Adrenal gland (tissue), 12 donors: Measurements from ENCODE around the gene ADAMTS8. TPM values are rescaled to one million over a fixed set of nuclear protein-coding genes. Genes with fewer than 3 reads are reported as not detected.

ENCODE experiments used
- DNase-seq, 7 donors: peaks; one replicate each; pipeline ENCODE4 v3.0.0-alpha.2; 2019 to 2020
- H3K27ac ChIP-seq, 5 donors: fragments of 200-600 bp; sonication (generic) in 4 of 5; 1 replicate in 3 of 5; 2 replicates in 2 of 5; pipeline versions ENCODE4 v1.5.1 to v1.8.0; 2016 to 2020; ENCODE audit warnings: mild to moderate bottlenecking in 1 of 5
- H3K27me3 ChIP-seq: fragments of 200-600 bp; 2 replicates; pipeline ENCODE4 v1.8.0; 2021
- H3K36me3 ChIP-seq, 2 donors: fragments of 200-600 bp; replicated peaks in 1 of 2; 1 replicate in 1 of 2; 2 replicates in 1 of 2; pipeline versions ENCODE4 v1.5.1 to v1.8.0; 2018 to 2022
- H3K4me1 ChIP-seq, 2 donors: fragments of 200-600 bp; replicated peaks in 1 of 2; 1 replicate in 1 of 2; 2 replicates in 1 of 2; pipeline versions ENCODE4 v1.5.1 to v1.8.0; 2018 to 2021
- H3K4me3 ChIP-seq, 4 donors: fragments of 200-600 bp; sonication (generic) in 3 of 4; one replicate each; pipeline ENCODE4 v1.5.1; 2016 to 2018
- H3K9me3 ChIP-seq, 3 donors: fragments of 200-600 bp; sonication (generic) in 1 of 3; replicated peaks in 1 of 3; 1 replicate in 2 of 3; 2 replicates in 1 of 3; pipeline versions ENCODE4 v1.5.1 to v1.8.0; 2016 to 2021
- POLR2A ChIP-seq, 2 donors: fragments of 450-650 bp; IDR thresholded peaks; one replicate each; pipeline ENCODE4 v1.6.1; 2017; ENCODE audit warnings: antibody characterized with exemption in 2 of 2, mild to moderate bottlenecking in 2 of 2, moderate library complexity in 1 of 2
- WGBS, 4 donors: extraction: QIAGEN DNeasy Blood & Tissue Kit in 2 of 4; methylation state at CpG; one replicate each; pipeline versions ENCODE4 v1.1.5 to v1.1.7; 2013 to 2017; 5-methylcytosine and 5-hydroxymethylcytosine counted together
- intact Hi-C, 2 donors: fragments of 100-400 bp; cut with DNase I; formaldehyde crosslinking; loops; one replicate each; pipeline versions ENCODE4 v1.14.1 to v1.15.0; 2022 to 2023
- polyA plus RNA-seq, 3 donors: library from polyadenylated mRNA; stranded (reverse); fragments of 200-250 nt in 2 of 3; fragments of 350-450 nt in 1 of 3; fragmentation: Illumina TruSeq in 1 of 3; extraction: RNeasy Lipid Tissue Mini Kit (QIAGEN cat#74804) in 1 of 3; gene quantifications; one replicate each; pipeline ENCODE4 v1.2.3, GENCODE V29; 2013 to 2014
- total RNA-seq, 9 donors: library from RNA; depleted of rRNA in 4 of 9; stranded (reverse); fragments of >200 nt in 4 of 9; fragments of 120-200 nt in 1 of 9; fragmentation: NEBNext Ultra II Directional in 1 of 9; extraction: Animal tissue kit (Norgen Biotek cat#: 25700) in 1 of 9; gene quantifications; one replicate each; pipeline versions ENCODE4 v1.1.0 to v1.2.4, GENCODE V29; 2013 to 2023
- TF ChIP-seq, protein P1 (sequence below), 6 experiments: fragments of 450-650 bp in 4 of 6; fragments of 200-600 bp in 2 of 6; sonication (generic) in 1 of 6; IDR thresholded peaks; 1 replicate in 5 of 6; 2 replicates in 1 of 6; pipeline versions ENCODE4 v1.5.1 to v1.8.0; 2016 to 2021; ENCODE audit warnings: antibody characterized with exemption in 6 of 6, mild to moderate bottlenecking in 2 of 6, moderate library complexity in 1 of 6
- donor health status: healthy with polysubstance abuse.
- donor health status: Bipolar disorder and iron deficiency.
- donor health status: DM: yes; HTN: yes; CAD: no.
- donor health status: DM: no; HTN: no; CAD: no.
- donor health status: DM: no; HTN: no; CAD: no.
- donor health status: DM: yes; HTN: yes; CAD: no.

The ADAMTS8 gene
- total and polyA plus RNA-seq, 12 donors: 0.06 to 1.4 (median 0.14) TPM; not detected in 3

GRCh38 chr11:130386056-130386455 lies 42.4 kb downstream of the ADAMTS8 start:
- no peaks in the 10 kb centered on the region for H3K27me3 ChIP-seq
- H3K9me3 ChIP-seq: no peaks in the 10 kb centered on the region
- TF ChIP-seq, protein P1, sequence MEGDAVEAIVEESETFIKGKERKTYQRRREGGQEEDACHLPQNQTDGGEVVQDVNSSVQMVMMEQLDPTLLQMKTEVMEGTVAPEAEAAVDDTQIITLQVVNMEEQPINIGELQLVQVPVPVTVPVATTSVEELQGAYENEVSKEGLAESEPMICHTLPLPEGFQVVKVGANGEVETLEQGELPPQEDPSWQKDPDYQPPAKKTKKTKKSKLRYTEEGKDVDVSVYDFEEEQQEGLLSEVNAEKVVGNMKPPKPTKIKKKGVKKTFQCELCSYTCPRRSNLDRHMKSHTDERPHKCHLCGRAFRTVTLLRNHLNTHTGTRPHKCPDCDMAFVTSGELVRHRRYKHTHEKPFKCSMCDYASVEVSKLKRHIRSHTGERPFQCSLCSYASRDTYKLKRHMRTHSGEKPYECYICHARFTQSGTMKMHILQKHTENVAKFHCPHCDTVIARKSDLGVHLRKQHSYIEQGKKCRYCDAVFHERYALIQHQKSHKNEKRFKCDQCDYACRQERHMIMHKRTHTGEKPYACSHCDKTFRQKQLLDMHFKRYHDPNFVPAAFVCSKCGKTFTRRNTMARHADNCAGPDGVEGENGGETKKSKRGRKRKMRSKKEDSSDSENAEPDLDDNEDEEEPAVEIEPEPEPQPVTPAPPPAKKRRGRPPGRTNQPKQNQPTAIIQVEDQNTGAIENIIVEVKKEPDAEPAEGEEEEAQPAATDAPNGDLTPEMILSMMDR (IDR thresholded peaks at IDR 0.05): no peak
- TF ChIP-seq POLR2A (IDR thresholded peaks at IDR 0.05): no peak
- no peak overlapping the region for H3K27ac ChIP-seq
- 94 to 96% (median 94%) methylated on average over 3 of the region's 3 CpGs for WGBS, 4 donors
- no peaks in the 10 kb centered on the region for H3K4me1 ChIP-seq
- H3K4me3 ChIP-seq: no peak overlapping the region
- H3K36me3 ChIP-seq: no peaks in the 10 kb centered on the region
- intact Hi-C loops: no loop called here
- DNase-seq: no peak

DNA sequence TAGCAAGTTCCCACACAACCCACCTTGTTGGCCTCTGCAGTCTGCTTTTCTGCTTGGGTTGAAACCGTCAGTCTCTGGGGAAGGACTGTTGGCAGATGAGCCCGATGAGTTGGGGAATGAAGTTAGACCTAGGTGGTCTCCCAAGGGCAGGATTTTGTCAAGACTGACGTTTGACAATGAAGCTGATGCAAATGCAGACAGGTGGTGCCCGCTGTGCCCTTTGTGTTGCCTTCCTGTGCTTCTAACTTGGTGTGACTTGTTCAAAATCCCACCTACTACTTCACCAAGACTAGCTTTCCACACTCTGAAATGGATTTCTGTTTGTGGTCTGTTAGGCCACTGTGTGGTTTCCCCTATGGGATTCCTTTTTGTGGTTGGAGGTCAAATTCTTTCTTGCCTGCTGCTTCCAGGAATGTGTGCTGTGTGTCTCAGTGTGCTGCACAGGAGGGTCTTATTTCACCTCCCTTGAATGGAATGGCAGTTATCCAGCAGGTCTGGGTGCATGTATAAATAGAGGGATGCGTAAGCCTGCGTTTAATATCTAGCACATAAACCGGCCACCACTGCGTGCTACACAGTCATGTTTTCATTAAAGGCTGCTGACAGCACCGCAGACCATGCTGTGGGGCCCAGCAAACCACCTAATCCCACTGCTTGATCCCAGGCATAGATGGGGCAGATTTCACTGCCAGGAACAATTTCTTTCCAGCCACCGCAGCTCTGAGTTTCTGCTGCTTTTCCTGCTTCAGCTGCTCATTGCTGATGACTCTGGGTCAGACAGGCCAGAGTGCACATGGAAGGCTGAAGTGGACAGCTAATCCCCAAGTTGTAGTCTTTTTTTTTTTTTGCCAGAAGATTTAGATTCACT lies 44.8 kb downstream of the ADAMTS8 start:
- TF ChIP-seq, protein P1 (IDR thresholded peaks at IDR 0.05): no peak
- no peak for TF ChIP-seq POLR2A (IDR thresholded peaks at IDR 0.05)
- intact Hi-C loops: no loop called here

DNA sequence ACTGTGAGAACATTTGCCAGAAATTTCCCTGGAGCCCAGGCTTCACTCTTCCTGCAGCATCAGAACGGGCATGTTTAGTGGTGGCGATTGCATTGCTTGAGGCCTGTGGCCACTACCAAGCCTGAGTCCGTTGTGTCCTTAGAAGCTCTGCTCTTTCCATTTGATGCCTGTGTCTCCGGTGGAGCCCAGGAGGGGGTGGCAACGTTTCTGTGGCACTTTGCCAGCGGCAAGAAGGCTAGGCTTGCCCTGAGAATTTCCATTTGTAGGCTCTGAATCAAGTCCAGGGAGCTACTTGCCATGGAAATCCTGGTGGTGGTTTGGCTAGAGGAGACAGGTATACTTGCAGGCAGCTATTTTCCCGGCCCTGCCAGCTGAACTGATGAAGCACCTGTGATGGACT lies 47.1 kb downstream of the ADAMTS8 start:
- intact Hi-C loops: no loop called here
- WGBS, 4 donors: 73 to 79% (median 75%) methylated on average over 7 of the region's 7 CpGs

More for the DNA sequence above, 44.8 kb downstream of the ADAMTS8 start:
- Histone ChIP-seq H3K4me1 (no peaks in the 10 kb centered on the region), H3K27me3 (no peaks in the 10 kb centered on the region), H3K9me3 (no peaks in the 10 kb centered on the region), H3K27ac (no peak overlapping the region), H3K36me3 (no peaks in the 10 kb centered on the region), H3K4me3 (no peak overlapping the region)
- WGBS, 4 donors: 67 to 80% (median 75%) methylated on average over 10 of the region's 10 CpGs
- no peak for DNase-seq

GRCh38 chr11:130380778-130381177 lies 47.6 kb downstream of the ADAMTS8 start:
- WGBS, 4 donors: 80 to 93% (median 86%) methylated on average over 3 to 5 of the region's 5 CpGs
- H3K9me3 ChIP-seq: no peaks in the 10 kb centered on the region
- intact Hi-C loops: no loop called here

More for the DNA sequence above, 47.1 kb downstream of the ADAMTS8 start:
- Histone ChIP-seq H3K36me3 (no peaks in the 10 kb centered on the region), H3K4me1 (no peaks in the 10 kb centered on the region), H3K4me3 (no peak overlapping the region), H3K27ac (no peak overlapping the region), H3K27me3 (no peaks in the 10 kb centered on the region), H3K9me3 (no peaks in the 10 kb centered on the region)
- no peak for DNase-seq
- TF ChIP-seq, protein P1 (IDR thresholded peaks at IDR 0.05): no peak
- no peak for TF ChIP-seq POLR2A (IDR thresholded peaks at IDR 0.05)

More at GRCh38 chr11:130380778-130381177, 47.6 kb downstream of the ADAMTS8 start:
- H3K4me3 ChIP-seq: no peak overlapping the region
- no peak for DNase-seq
- H3K27me3 ChIP-seq: no peaks in the 10 kb centered on the region
- H3K36me3 ChIP-seq: no peaks in the 10 kb centered on the region
- TF ChIP-seq POLR2A (IDR thresholded peaks at IDR 0.05): no peak
- TF ChIP-seq, protein P1 (IDR thresholded peaks at IDR 0.05): no peak
- no peak overlapping the region for H3K27ac ChIP-seq
- H3K4me1 ChIP-seq: no peaks in the 10 kb centered on the region
